Endothelial cell (in vitro differentiated cells): ENCODE results near the gene GRIK5. TPM values are rescaled to one million over a fixed set of nuclear protein-coding genes. Genes with fewer than 3 reads are reported as not detected.
A peak's percentile ranks its signal among the peaks of the same experiment; 100 is the strongest.

ENCODE experiments used
- DNase-seq: peaks from one replicate; pipeline ENCODE4 v3.0.0; 2021; ENCODE audit warnings: low spot score
- H3K27ac Mint-ChIP-seq: one replicate; pipeline ENCODE4 v1.8.0; 2021; ENCODE audit warnings: mixed read lengths, inconsistent platforms; ENCODE audit not compliant: unreplicated experiment
- H3K27me3 Mint-ChIP-seq: one replicate; pipeline ENCODE4 v1.8.0; 2021; ENCODE audit warnings: mild to moderate bottlenecking, moderate library complexity, mixed read lengths, inconsistent platforms; ENCODE audit not compliant: unreplicated experiment
- H3K36me3 Mint-ChIP-seq: one replicate; pipeline ENCODE4 v1.8.0; 2021; ENCODE audit warnings: mild to moderate bottlenecking, low read depth, mixed read lengths, inconsistent platforms; ENCODE audit not compliant: unreplicated experiment
- H3K4me1 Mint-ChIP-seq: one replicate; pipeline ENCODE4 v1.8.0; 2021; ENCODE audit warnings: mild to moderate bottlenecking, mixed read lengths, inconsistent platforms; ENCODE audit not compliant: unreplicated experiment
- H3K4me3 Mint-ChIP-seq: one replicate; pipeline ENCODE4 v1.8.0; 2021; ENCODE audit warnings: mild to moderate bottlenecking, mixed read lengths, inconsistent platforms; ENCODE audit not compliant: unreplicated experiment
- H3K9me3 Mint-ChIP-seq: one replicate; pipeline ENCODE4 v1.8.0; 2021; ENCODE audit warnings: mixed read lengths, inconsistent platforms; ENCODE audit not compliant: unreplicated experiment
- CTCF ChIP-seq: fragments of 200-600 bp; sonication (generic); IDR thresholded peaks from one replicate; pipeline ENCODE4 v1.5.0; 2021; ENCODE audit warnings: antibody characterized with exemption; ENCODE audit not compliant: unreplicated experiment
- total RNA-seq: library from RNA; stranded (reverse); fragmentation: NEBNext Ultra II Directional; extraction: Animal tissue kit (Norgen Biotek cat#: 25700); gene quantifications from one replicate; pipeline ENCODE4 v1.2.1, GENCODE V29; 2021; ENCODE audit not compliant: unreplicated experiment

Gene GRIK5
- total RNA-seq, 1 donor from 2014 or later: 18.4 TPM

GRCh38 chr19:42091300-42091699, 21.3 kb upstream of the GRIK5 start:
- Mint-ChIP-seq H3K36me3 (no peaks in the 10 kb centered on the region), H3K27me3 (peaks cover 6% of the 10 kb centered on the region), H3K9me3 (no peaks in the 10 kb centered on the region), H3K27ac (no peak overlapping the region), H3K4me3 (no peak overlapping the region), H3K4me1 (peaks cover 10% of the 10 kb centered on the region)
- DNase-seq: no peak
- TF ChIP-seq CTCF: no peak

GRCh38 chr19:42090672-42091071, 20.7 kb upstream of the GRIK5 start:
- no peak for TF ChIP-seq CTCF
- Mint-ChIP-seq H3K27me3 (peaks cover 6% of the 10 kb centered on the region), H3K9me3 (no peaks in the 10 kb centered on the region), H3K4me3 (no peak overlapping the region), H3K27ac (no peak overlapping the region), H3K36me3 (no peaks in the 10 kb centered on the region), H3K4me1 (peaks cover 10% of the 10 kb centered on the region)
- DNase-seq: no peak

GRCh38 chr19:42089772-42090171, 19.8 kb upstream of the GRIK5 start:
- Mint-ChIP-seq H3K27me3 (peaks cover 6% of the 10 kb centered on the region), H3K36me3 (no peaks in the 10 kb centered on the region), H3K27ac (no peak overlapping the region), H3K4me1 (peaks cover 10% of the 10 kb centered on the region), H3K4me3 (no peak overlapping the region), H3K9me3 (no peaks in the 10 kb centered on the region)
- DNase-seq: no peak
- no peak for TF ChIP-seq CTCF

GRCh38 chr19:42089191-42089750, 19.3 kb upstream of the GRIK5 start:
- DNase-seq: no peak
- Mint-ChIP-seq H3K36me3 (no peaks in the 10 kb centered on the region), H3K9me3 (no peaks in the 10 kb centered on the region), H3K27ac (no peak overlapping the region), H3K27me3 (peaks cover 4% of the 10 kb centered on the region), H3K4me1 (peaks cover 10% of the 10 kb centered on the region), H3K4me3 (no peak overlapping the region)
- no peak for TF ChIP-seq CTCF

GRCh38 chr19:42088471-42089190, 18.6 kb upstream of the GRIK5 start:
- Mint-ChIP-seq H3K27ac (no peak overlapping the region), H3K27me3 (no peaks in the 10 kb centered on the region), H3K9me3 (no peaks in the 10 kb centered on the region), H3K4me1 (peaks cover 10% of the 10 kb centered on the region), H3K36me3 (no peaks in the 10 kb centered on the region), H3K4me3 (peak overlapping the region; percentile 25)
- no peak for DNase-seq
- no peak for TF ChIP-seq CTCF
